ENCODE results near the gene ADGRF1. TPM values are rescaled to one million over a fixed set of nuclear protein-coding genes. Genes with fewer than 3 reads are reported as not detected.

ADGRF1 gene
- total RNA-seq, result not detected in 2 replicates

DNA sequence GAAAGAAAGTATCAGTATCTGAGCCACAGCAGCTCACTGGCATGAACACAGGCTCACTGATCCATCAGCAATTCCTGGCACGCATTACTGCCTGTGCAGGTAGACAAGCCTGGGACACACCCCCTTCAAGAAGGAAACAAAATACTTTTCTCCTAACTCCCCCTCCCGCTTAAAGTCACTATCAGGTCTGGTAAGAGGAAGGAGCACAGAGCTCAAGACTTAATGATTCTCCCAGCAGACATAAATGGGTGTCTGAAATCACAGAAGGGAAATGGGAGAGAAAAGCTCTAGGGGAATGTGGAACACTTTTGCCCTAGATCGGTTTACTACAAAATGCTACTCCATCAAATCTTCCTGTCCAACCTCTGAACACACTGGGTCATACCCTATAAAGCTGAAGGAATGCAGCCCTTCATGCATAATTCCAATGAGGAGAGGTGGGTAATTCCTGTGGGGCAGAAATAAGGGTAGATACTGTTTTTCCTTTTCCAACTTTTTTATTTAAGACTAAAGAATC, at the start of gene ADGRF1:
ADGRF1 (minus strand) TSS at position 58 of the 517 bp plus-strand sequence. CDS start 13,271 bp downstream, outside the sequence.

Other genes starting within 250 kb of the ADGRF1 start
- not detected in 2 replicates for gene MEP1A, start 248.9 kb downstream of the ADGRF1 start, total RNA-seq
- 5.5 and 39.0 TPM in 2 replicates for gene ADGRF5, start 120.4 kb downstream of the ADGRF1 start, total RNA-seq

Measured in smooth muscle cell of the pulmonary artery (primary cell).